HG03521 (cell line): ENCODE data around the gene PHF2.

Source experiments
- ATAC-seq: cut with Tn5 transposase; IDR thresholded peaks from one replicate; pipeline ENCODE4 v1.9.1; 2021; ENCODE audit warnings: mild to moderate bottlenecking, moderate library complexity; ENCODE audit not compliant: unreplicated experiment

Gene PHF2

DNA sequence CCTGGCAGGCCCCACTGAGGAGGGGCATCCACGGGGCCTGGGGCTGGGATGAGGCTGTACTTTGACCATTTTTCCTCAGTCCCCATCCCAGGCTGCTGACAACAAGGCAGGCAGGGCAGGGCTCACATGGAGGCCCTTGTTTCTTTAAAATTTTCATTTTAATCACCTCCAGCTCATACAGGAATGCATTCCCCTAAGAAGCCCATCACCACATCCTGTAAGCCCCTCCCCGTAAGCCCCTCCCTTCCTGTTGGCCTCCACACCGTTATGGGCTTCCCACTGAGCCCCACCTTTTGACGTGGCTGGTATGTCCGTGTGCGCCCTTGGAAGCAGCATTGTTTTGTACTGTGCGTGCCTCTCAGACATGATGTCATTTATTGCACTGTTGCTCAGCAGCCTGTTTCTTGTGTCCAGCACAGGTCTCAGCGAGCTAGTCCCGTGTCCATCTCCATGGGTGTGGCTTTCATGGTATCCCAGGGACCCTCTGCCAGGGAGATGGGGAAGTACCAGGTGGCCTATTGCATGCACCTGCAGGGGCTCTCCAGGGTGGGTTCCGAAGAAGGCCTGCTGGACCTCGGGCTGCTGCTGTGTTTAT, 22.4 kb downstream of the PHF2 start:
- ATAC-seq, result no peak

DNA sequence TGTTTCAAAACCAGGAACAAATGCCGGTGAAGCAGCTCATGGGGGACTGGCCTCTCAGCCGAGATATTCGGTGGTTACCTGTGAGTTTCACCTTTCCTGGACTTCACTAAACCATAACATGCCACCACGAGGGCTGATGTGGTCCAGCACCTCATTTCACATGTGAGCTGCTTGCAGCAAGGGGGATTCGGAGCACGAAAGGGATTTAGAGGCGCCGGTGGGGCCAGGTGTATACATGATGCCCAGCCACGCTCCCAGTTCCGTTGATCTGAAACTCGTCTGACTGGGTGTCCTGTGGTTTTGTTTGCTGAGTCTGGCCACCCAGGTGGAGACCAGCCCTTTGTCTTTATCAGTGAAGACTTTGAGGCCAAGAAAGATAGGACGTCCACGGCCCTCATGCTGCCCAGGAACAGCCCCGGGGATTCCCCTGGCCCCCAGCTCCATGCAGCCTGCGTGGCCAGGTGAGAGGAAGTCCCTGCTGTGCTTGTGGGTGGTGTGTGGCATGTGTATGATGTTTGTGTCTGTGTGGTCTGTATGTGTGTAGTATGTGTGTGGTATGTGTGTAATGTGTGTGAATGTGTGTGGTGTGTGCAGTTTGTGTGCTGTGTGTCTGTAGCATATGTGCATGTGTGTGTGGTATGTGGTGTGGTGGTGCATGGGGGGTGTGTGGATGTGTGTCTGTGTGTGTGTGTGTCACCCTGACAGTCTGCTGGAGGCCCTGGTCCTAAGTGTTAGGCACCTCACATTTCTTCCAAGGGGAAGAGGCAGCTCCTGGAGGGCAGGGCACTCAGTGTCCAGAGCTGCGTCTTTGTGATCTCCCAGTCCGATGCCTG, 23.4 kb downstream of the PHF2 start:
- no peak for ATAC-seq

DNA sequence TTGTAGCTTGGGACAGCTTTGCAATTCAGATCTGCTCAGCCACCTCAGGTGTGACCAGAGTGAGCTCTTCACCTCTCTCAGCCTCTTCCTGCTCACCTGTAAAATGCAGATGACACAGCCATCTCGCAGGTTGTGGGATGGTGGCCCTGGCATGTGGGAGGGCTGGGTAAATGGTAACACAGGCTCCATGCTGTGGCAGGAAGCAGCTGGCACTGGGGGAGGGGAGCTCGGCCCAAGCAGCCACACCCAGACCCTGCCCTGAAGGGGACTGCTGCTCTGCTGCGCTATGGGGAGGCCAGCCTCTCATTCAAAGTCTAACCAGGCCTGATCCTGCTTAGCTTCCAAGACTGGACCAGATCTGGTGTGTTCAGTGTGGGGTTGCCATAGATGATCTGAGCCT, 24.1 kb downstream of the PHF2 start:
- ATAC-seq, result no peak

DNA sequence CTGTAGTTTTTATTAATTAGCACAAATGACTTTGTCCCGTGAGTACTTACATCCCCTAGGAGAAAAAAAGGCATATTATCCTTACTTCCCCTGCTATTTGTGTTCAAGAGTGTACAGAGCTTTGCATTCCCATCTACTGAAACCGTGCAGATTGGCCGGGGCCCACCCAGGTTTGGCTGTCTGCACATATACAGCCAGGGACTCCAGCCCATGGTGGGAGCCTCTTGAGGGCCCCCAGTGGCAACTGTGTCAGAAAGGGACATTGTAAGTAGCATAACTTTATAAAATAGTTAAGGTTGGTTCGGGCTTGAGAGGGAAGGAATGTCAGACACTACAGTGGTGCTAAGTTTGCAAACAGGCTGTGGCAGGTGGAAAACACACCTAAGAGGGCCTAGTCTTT, 24.7 kb downstream of the PHF2 start:
- ATAC-seq, result no peak

DNA sequence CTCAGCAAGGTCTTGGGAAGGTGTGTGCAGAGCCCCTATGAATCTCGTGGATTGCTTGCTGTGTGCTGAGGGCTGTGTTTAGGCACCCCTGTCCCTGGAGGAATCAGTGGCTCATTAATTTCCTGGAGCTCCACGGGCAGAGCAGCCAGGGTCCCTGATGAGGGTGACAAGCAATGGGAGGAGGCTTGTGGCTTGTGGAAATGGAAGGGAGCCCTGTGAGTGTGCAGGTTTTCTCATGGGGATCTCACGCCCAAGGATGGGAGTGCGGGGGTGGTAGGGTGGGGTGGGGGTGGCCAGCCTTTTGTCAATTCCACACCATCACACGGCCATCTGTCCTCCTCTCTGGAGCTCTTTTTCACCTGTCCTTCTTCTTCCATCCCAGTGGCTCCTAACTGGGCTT, 25.3 kb downstream of the PHF2 start:
- no peak for ATAC-seq

DNA sequence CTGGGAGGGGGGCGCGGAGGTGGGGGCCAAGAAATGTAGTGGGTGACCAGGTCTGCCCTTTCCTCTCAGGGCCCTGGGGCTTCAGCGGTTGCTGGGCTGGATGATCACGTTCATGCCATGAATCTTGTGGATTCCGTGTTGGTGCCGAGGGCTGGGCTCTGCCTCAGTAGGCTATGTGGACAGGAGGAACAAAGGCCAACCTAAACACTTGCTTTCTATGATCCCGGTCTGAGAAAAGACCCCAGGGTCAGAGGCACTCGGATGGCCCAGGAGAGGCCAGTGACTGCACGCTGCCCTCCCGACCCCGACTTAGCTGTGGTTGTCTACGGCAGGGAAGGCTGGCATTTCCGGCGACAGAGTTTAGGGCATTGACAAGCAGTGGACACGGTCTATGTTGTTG, 26.6 kb downstream of the PHF2 start:
- no peak for ATAC-seq

DNA sequence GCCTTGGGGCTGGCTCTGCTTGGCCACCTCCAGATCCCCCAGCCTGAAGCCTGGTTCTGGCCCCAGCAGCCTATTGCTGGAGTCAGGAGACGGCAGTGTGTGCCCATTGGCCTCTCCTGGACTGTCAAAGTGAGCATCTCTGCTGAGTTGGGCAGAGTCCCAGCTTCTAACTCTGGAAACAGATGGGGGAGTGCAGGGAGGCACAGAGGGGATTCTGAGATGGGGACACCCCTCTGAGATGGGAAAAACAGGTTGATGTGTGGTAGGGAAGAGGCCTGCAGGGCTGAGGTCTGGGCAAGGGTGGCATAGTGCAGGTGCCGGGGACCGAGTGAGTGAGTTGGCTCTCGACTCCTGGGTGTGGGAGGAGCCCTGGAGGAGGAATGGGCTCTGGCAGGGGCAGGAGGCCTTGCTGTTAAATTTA, 27.5 kb downstream of the PHF2 start:
- ATAC-seq, result no peak

DNA sequence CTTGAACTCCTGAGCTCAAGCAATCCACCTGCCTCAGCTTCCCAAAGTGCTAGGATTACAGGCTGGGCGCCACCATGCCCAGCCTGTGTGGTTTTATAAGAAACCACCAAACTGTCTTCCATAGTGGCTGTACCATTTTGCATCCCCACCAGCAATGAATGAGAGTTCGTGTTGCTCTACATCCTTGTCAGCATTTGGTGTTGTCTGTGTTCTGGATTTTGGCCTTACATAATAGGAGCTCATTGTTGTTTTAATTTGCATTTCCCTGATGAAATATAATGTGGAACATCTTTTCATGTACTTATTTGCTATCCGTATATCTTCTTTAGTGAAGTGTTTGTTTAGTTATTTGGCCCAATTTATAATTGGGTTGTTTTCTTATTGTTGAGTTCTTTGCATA, 29.8 kb downstream of the PHF2 start:
- ATAC-seq, result no peak

DNA sequence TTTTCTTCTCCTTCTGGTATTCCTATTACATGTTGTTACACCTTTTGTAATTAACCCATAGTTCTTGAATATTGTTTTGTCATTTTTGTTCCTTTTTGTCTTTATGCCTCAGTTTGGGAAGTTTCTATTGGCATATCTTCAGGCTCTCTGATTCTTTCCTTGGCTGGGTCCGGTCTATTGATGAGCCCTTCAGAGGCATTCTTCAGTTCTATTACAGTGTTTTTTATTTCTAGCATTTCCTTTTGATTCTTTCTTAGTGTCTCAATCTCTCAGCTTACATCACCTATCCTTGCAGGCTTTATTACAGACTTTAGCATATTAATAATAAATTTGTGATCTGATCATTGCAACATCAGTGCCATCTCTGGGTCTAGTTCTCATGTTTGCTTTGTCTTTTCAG, 33.8 kb downstream of the PHF2 start:
- no peak for ATAC-seq

DNA sequence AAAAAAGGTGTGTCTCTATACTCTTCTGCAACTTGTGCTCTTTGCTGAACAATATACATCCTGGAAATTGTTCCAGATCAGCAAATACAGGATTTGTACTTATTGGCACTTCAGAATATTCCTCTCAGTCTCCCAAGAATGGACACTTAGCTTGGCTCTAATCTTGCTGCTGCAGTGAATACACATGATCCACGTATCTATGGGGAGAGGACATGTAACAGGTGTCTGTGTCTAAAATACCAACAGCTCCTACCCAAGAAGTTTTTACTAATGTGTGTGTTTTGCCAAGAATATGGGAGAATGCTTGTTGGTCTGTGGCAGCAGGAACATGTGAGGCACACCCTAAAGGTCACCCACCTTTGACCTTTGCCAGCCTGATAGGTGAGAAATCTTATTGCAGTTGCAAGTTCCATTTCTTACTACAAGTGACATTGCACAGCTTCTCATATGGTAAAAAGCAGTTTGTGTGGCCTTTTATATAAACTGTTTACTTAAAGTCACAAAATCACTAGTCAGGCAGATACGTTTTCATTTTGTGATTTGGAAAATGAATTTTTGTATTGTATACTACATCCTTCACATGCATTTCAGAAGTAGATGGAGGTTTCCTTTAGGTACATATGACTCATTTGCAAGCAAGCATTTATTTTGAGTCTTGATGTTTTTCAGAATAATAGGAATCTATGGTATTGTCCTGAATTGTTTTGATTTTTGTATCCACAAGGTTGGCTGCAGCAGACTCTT, 35.8 kb downstream of the PHF2 start:
- ATAC-seq, result no peak

DNA sequence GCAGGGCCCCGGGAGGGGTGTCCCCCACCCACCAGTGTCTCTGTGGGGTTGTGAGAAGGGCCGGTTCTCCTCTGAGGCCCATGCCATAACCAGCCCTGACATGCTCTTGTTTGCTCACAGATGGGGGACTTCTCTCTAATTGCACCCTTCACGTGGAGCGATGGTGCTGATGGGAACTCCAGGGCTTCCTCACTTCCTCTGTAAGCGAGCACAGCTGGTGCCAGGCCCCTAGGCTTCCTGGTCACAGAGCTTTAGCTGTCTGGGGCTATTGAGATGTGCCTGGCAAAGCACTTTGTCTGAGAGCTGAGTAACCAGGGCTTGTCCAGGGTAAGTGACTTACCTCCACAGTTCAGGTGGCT, 36.4 kb downstream of the PHF2 start:
- ATAC-seq, result no peak

DNA sequence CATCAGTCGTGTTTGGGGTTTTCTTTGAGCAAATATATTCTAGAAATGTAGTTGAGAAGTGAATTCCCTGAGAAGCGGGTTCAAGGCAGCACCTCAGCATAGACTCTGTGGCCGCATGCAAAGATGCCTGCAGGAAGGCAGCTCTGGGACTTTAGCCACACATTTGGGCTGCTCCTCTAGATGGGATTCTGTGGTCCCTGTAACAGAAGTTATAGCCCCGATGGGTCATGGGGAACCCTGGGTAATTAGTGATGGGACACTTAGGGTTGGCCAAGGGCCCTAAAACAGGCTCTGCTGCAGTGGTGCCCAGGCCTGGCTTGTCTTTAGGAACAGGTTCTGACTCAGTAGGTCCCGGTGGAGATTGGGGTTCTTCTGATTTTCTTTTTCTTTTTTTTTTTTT, 36.8 kb downstream of the PHF2 start:
- ATAC-seq, result no peak

DNA sequence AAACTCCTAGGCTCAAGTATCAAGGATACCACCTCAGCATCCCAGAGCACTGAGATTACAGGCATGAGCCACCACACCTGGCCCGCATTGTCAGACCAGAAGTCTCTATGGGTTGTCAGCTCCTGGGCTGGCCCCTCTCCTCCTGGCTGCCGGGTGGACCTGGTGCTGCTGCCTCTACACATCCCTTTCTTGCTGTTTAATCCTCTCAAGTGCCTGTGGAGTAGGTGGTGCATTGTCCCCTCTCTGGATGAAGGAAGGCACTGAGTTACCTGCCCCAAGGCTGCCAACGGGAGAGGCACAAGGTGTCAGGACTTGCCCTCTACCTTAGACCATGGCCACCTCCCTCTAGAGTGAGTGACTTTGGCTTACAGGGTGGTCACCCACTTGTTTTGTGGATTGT, 37.4 kb downstream of the PHF2 start:
- ATAC-seq, result no peak

DNA sequence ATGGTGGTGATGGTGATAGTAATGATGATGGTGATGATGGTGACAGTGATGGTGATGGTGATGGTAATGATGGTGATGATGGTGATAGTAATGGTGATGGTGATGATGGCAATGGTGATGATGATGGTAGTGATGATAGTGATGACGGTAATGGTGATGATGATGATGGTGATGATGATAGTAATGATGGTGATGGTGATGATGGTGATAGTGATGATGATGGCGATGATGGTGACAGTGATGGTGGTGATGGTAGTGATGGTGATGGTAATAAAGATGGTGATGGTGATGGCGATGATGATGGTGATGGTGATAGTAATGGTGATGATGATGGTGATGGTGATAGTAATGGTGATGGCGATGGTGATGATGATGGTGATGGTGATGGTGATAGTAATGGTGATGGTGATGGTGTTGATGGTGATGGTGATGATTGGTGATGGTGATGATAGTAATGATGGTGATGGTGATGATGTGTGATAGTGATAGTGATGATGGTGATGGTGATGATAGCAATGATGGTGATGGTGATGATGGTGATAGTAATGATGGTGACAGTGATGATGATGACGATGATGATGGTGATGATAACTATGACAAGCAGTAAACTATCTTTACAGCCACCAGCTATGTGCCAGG, 38.6 kb downstream of the PHF2 start:
- ATAC-seq, result no peak

DNA sequence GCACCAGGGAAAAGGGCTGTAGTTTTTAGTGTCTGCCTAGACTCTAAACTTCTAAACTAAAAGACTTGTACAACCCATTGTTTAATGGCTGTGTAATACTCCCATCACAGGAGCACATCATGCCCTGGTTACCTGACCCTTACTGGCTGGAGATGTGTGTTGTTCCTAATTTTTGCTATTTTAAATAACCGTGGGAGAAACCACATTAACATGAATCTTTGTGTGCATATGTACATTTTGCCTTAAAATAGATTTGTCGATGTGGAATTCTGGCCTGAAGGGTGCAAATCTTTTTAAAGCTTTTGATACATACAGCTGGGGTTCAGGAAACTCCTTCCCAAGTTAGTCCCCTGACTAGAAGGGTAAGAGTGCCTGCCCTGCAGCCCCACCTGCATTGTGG, 39.7 kb downstream of the PHF2 start:
- no peak for ATAC-seq

DNA sequence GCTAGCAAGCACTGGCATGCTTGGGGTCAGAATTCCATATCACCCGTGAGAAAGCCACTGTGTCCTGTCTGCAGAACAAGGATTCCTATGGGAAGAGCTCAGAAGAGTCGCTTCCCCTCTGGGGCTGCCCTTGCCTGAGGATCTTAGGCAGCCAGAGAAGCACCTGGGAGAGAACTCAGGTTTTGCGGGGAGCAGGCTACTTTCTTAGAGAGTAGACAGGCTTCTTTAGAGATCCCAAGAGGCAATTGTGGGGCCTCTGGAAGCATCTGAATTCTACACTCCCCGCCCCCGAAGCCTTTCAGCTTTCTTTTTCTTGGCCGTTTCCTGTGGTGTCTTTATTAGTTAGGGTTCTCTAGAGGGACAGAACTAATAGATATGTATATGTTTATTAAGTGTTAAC, 40.9 kb downstream of the PHF2 start:
- no peak for ATAC-seq

DNA sequence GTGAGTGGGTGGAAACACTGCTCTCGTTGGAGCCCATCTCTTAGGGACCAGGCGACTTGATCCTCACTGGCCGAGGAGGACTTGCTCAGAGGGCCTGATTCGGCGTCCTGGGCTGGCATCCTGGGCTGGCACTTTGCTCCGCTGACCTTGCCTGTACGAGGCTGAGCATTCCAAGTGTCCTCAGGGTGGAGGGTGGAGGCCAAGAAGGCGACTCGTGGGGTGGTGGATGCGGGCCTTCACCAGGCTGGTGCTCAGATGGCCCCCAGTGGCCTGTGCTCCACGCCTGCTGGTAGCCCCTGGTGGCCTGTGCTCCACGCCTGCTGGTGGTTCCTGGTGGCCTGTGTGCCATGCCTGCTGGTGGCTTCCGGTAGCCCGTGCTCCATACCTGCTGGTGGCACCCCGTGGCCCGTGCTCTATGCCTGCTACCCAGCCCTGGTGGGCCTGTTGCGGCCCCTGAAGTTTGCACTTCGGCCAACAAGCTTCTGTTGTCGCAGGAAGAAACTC, 42.9 kb downstream of the PHF2 start:
- ATAC-seq, result no peak

DNA sequence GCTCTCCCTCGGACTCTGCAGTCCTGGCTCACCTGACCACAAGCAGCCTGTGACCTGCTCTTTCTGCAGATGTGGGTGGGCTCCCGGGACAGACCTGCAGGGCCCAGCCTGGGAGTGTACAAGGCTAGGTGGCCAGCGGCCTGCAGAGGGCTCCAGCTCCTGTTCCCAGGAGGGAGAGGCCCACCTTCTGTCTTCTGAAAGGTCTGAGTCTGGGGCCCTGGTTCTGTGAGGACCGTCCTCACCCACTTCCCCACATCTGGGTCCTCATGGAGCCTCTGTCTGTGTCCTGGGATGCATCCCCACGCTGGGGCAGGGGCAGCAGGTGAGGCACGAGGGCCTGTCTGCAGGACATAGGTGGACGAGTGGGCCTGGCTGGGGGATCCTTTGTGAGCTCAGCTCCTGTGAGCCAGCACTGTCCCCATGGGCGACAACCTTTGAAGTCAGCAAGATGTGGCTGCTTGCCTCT, 43.7 kb downstream of the PHF2 start:
- no peak for ATAC-seq

DNA sequence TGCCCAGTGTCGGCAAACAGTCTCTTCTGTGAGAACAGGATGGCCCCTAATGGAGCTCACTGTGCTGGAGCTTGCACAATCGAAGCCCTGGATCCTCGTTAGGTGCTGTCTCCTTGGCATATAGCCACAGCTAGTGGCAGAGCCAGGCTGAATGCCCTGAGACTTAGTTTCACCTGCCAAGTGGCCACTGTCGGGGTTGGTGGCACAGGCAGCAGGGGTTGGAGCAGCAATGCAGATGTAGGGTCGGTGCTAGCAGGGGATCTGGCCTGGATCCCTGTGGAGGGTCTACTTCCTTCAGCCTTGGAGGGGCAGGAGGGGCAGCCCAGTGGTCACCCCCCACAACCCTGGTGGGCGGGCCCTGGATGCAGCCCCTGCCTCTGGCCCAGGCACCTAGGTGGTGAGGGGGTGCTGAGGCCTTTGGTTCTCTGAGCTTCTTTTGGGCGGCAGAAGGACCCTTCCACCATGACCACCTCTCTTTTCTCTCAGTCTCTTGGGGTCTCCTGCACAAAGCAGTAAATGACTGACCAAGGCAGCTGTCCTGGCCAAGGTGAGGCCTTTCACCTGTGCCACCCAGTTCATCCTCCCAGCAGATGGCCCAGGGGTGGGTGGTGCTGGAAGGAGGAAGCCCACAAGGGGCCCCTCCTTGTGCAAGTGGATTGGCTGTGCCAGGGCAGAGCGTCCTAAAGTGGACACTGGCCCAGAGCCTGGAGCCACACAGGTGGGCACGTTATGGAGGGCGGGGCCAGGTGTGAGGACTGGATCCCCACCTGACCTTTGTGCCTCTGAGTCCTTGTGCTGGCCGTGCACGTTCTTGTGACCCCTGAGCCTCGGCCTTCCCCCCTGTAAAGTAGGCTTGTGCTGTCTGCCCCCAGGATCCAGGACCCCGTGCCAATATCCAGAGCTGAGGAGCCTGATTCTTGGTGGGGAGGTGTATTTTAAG, 44.8 kb downstream of the PHF2 start:
- no peak for ATAC-seq

DNA sequence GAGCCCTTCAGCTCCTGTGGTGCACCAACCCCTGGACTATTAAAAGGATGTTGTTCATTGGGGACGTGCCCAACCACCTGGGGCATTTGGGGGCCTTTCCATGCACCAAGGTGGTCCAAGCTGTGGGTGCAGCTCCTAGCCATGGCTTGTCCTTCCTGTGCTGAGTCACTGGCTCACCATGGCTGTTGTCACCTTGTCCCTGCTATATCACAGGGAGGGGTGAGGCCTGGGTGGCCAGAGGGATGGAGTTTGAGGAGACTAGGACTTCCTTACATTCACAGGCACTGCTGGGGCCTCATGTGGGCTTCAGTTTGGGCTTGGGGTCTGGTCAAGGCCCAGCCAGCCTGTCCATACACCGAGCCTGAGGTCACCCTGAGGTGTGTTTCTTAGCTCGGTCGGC, 45.5 kb downstream of the PHF2 start:
- no peak for ATAC-seq
